ENCODE results near the gene VPS72. TPM values are rescaled to one million over a fixed set of nuclear protein-coding genes. Genes with fewer than 3 reads are reported as not detected.
A peak's percentile ranks its signal among the peaks of the same experiment; 100 is the strongest.

VPS72 gene
- total and polyA plus RNA-seq, 9 of the 15 experiments (the other 6 are each of a cell fraction or from before 2014, with no cell fraction given) = 7.2 to 131 (median 75.7) TPM

- TF ChIP-seq, protein P1, sequence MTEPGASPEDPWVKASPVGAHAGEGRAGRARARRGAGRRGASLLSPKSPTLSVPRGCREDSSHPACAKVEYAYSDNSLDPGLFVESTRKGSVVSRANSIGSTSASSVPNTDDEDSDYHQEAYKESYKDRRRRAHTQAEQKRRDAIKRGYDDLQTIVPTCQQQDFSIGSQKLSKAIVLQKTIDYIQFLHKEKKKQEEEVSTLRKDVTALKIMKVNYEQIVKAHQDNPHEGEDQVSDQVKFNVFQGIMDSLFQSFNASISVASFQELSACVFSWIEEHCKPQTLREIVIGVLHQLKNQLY (CRISPR knock-in tag; conservative IDR thresholded peaks at IDR 0.05) = no peak
- TF ChIP-seq ZNF316 (IDR thresholded peaks at IDR 0.05) (peak; percentile 53), PPARD (CRISPR knock-in tag; IDR thresholded peaks at IDR 0.05) (no peak), KHSRP (IDR thresholded peaks at IDR 0.05) (0 out of 2 replicates have a peak, but pooled peaks have one; percentile 18), TAL1 (IDR thresholded peaks at IDR 0.05) (peak; percentile 15; the same call in 1 of the 2 replicates), HDAC8 (tag; IDR thresholded peaks at IDR 0.05) (no peak), NFE2L1 (tag; IDR thresholded peaks at IDR 0.05; ENCODE audit: borderline replicate concordance, low read depth) (peak; percentile 25; the same call in 1 of the 2 replicates), CEBPB (tag; IDR thresholded peaks at IDR 0.05) (no peak), CUX1 (CRISPR knock-in tag; IDR thresholded peaks at IDR 0.05) (0 out of 2 replicates have a peak, but pooled peaks have one; percentile 18), ILK (tag; IDR thresholded peaks at IDR 0.05; ENCODE audit: borderline replicate concordance, low read depth) (no peak), ZBTB26 (CRISPR knock-in tag; IDR thresholded peaks at IDR 0.05) (0 out of 2 replicates have a peak, but pooled peaks have one; percentile 20), MYC (IDR thresholded peaks at IDR 0.05; ENCODE audit: low read depth, low read length) (no peak), MYC (CRISPR knock-in tag; IDR thresholded peaks at IDR 0.05; ENCODE audit: borderline replicate concordance, low read depth) (no peak), TRIM28 (IDR thresholded peaks at IDR 0.05) (peak; percentile 47; the same call in 1 of the 2 replicates), BRD9 (IDR thresholded peaks at IDR 0.05; ENCODE audit: low read depth, partially characterized antibody) (no peak), RUNX1 (IDR thresholded peaks at IDR 0.05; ENCODE audit: low read depth) (no peak), KAT7 (CRISPR knock-in tag; IDR thresholded peaks at IDR 0.05; ENCODE audit: borderline replicate concordance) (peak; percentile 67; the same call in 1 of the 2 replicates), ELF1 (tag; IDR thresholded peaks at IDR 0.05) (no peak), LCOR (CRISPR knock-in tag; IDR thresholded peaks at IDR 0.05) (peak; percentile 70; the same call in 1 of the 2 replicates), KDM1A (IDR thresholded peaks at IDR 0.05) (peak; percentile 45 to 57; a peak in 3 of 4 replicates), TBL1XR1 (IDR thresholded peaks at IDR 0.05; ENCODE audit: low read length in 2 of 2) (no peak)
- TF ChIP-seq, protein P2, sequence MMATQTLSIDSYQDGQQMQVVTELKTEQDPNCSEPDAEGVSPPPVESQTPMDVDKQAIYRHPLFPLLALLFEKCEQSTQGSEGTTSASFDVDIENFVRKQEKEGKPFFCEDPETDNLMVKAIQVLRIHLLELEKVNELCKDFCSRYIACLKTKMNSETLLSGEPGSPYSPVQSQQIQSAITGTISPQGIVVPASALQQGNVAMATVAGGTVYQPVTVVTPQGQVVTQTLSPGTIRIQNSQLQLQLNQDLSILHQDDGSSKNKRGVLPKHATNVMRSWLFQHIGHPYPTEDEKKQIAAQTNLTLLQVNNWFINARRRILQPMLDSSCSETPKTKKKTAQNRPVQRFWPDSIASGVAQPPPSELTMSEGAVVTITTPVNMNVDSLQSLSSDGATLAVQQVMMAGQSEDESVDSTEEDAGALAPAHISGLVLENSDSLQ (IDR thresholded peaks at IDR 0.05) = peak; percentile 47; the same call in 1 of the 2 replicates
Observed at GRCh38 chr1:151165281-151165737, 24.7 kb downstream of the VPS72 start (continued).

Data from K562 (cell line).